Measurements from ENCODE around the gene ABCA10. TPM values are rescaled to one million over a fixed set of nuclear protein-coding genes. Genes with fewer than 3 reads are reported as not detected.
A peak's percentile ranks its signal among the peaks of the same experiment; 100 is the strongest.

The ABCA10 gene
- total and polyA plus RNA-seq, 2 of the 13 experiments (the other 11 are each of a cell fraction or from before 2014, with no cell fraction given): 0.02 to 0.08 TPM

GRCh38 chr17:69268543-69269014 lies 40.0 kb upstream of the ABCA10 start:
- peak; percentile 100 for ATAC-seq
- Histone ChIP-seq H3K79me2 (ENCODE audit: insufficient read depth, low read length) (no peaks in the 10 kb centered on the region), H3K4me2 (ENCODE audit: low read depth, low read length) (peak overlapping the region; percentile 82), H4K20me1 (ENCODE audit: insufficient read depth, low read length) (no peaks in the 10 kb centered on the region), H2AFZ (ENCODE audit: low read length) (peak overlapping the region; percentile 10), H3K4me3 (replicated peaks in 1 of 3; ENCODE audit: insufficient read depth in 1 of 3, low read depth in 2 of 3, low read length in 3 of 3) (peak overlapping the region; percentile 5 to 34 (median 28); a peak in 4 of 6 replicates), H3K9ac (ENCODE audit: insufficient read depth, low read depth, low read length) (peak overlapping the region; percentile 12), H3K4me1 (ENCODE audit: insufficient read depth, low read length) (peaks cover 29% of the 10 kb centered on the region), H3K36me3 (replicated peaks in 1 of 2; ENCODE audit: control insufficient read depth in 1 of 2, insufficient read depth in 2 of 2, low read length in 2 of 2) (no peaks in the 10 kb centered on the region), H3K9me3 (ENCODE audit: low read length) (no peaks in the 10 kb centered on the region), H3K27me3 (ENCODE audit: control insufficient read depth in 1 of 2, insufficient read depth in 2 of 2, low read length in 2 of 2) (no peaks in the 10 kb centered on the region), H3K27ac (ENCODE audit: extremely low read length, insufficient read depth, low read length) (peak overlapping the region; percentile 68)
- ChIA-PET CTCF (ENCODE audit: low intra/inter-chr PET ratio, low total read pairs) (no interaction called here), POLR2A (interaction anchor here (1.2 kb wide), 1 partner anchor 58 kb away, joined by 5 read pairs; the partner anchor contains the start of gene ABCA5)
- WGBS (ENCODE audit: low lambda C conversion rate): 2% methylated on average over 5 of the region's 5 CpGs
- in situ Hi-C loops (cut with HindIII; ENCODE audit: extremely low pct_ligation_motif_present, low pct_unique_long_range_greater_than_20kb) (no loop called here), intact Hi-C loops (cut with micrococcal nuclease; ENCODE audit: unreplicated experiment) (loop anchor here (2.0 kb wide), 1 partner anchor 58 kb away; the partner anchor contains the start of gene ABCA5)
- BruUV-seq (replicated peaks): no TSS peak
- peak; percentile 94 for DNase-seq (ENCODE audit: low spot score)
- FAIRE-seq: peak; percentile 85
- no peak for TF ChIP-seq ZFP62 (CRISPR knock-in tag; IDR thresholded peaks at IDR 0.05)
- TF ChIP-seq ZNF225 (CRISPR knock-in tag; IDR thresholded peaks at IDR 0.05): no peak
- TF ChIP-seq ELF4 (CRISPR knock-in tag; IDR thresholded peaks at IDR 0.05; ENCODE audit: borderline replicate concordance): no peak
- TF ChIP-seq MBD4 (IDR thresholded peaks at IDR 0.05; ENCODE audit: borderline replicate concordance, low read length): no peak
- TF ChIP-seq SMARCE1 (IDR thresholded peaks at IDR 0.05; ENCODE audit: borderline replicate concordance): no peak
- peak; percentile 84 to 89 for TF ChIP-seq EP300 (IDR thresholded peaks at IDR 0.05; ENCODE audit: low read depth in 2 of 2, low read length in 2 of 2)
- TF ChIP-seq EP300 (CRISPR knock-in tag; IDR thresholded peaks at IDR 0.05; ENCODE audit: borderline replicate concordance): no peak; the same call in 1 of the 2 replicates
- TF ChIP-seq TFAP4 (IDR thresholded peaks at IDR 0.05; ENCODE audit: borderline replicate concordance, low read depth): no peak
- peak; percentile 52; the same call in 1 of the 2 replicates for TF ChIP-seq KLF11 (CRISPR knock-in tag; IDR thresholded peaks at IDR 0.05)
- no peak for TF ChIP-seq RNF219 (CRISPR knock-in tag; IDR thresholded peaks at IDR 0.05)
- TF ChIP-seq TBX2 (CRISPR knock-in tag; IDR thresholded peaks at IDR 0.05; ENCODE audit: borderline replicate concordance): no peak
- TF ChIP-seq KAT8 (CRISPR knock-in tag; IDR thresholded peaks at IDR 0.05): peak; percentile 51; the same call in 1 of the 2 replicates
- TF ChIP-seq ZNF563 (CRISPR knock-in tag; IDR thresholded peaks at IDR 0.05): no peak
- TF ChIP-seq ZNF280D (CRISPR knock-in tag; IDR thresholded peaks at IDR 0.05): peak; percentile 41; the same call in 1 of the 2 replicates
- TF ChIP-seq ZNF556 (CRISPR knock-in tag; IDR thresholded peaks at IDR 0.05; ENCODE audit: borderline replicate concordance): no peak; the same call in 1 of the 2 replicates
- no peak for TF ChIP-seq ZNF207 (IDR thresholded peaks at IDR 0.05; ENCODE audit: borderline replicate concordance)
